ENCODE measurements around the gene MARVELD1. TPM values are rescaled to one million over a fixed set of nuclear protein-coding genes. Genes with fewer than 3 reads are reported as not detected.

MARVELD1 gene
- total and polyA plus RNA-seq, 2 of the 8 experiments (the other 6 are each of a cell fraction or from before 2014, with no cell fraction given), result 28.1 to 37.3 TPM

DNA sequence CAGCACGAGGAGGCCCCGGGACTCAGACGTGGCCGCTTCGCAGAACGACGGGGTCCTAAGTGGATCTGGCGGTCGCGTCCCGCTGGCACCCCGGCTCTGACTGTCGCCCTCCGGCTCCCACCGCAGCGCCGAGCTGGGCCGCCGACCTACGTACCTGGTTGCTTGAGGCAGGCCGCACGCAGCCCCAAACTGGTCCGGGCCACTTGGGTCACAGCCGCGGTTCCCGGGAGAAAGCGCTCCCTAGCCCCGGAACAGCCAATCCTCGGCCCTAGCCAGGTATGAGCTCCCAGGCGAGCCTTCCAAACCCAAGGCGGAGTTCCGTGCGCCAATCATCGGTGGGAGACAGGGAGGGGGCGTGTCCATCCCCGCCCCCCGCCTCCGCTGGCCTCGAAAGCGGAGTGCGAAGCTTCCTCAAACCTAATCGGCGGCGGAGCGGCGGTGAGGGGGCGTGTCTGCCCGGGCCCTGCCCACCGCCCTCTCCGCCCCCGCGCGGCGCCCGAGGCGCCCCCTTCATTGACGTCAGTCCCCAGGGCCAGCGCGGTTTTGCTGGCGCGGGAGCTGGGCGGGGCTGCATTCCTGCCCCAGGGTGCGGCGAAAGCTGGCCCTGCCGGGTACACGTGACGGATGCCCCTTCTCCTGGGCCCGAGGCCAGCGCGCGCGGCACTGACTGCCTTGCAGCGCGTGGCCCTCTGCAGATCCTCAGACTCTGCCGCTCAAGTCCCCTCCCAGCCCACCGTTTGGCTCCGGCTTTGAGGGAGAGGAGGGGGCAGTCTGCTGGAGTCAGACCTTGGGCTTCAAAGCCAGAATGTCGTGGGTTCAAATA is 26.4 kb upstream of the MARVELD1 start, which contains the start of gene AVPI1 (continued):
- TF ChIP-seq, protein P1, sequence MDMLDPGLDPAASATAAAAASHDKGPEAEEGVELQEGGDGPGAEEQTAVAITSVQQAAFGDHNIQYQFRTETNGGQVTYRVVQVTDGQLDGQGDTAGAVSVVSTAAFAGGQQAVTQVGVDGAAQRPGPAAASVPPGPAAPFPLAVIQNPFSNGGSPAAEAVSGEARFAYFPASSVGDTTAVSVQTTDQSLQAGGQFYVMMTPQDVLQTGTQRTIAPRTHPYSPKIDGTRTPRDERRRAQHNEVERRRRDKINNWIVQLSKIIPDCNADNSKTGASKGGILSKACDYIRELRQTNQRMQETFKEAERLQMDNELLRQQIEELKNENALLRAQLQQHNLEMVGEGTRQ (IDR thresholded peaks at IDR 0.05; ENCODE audit: low read length), result peak; percentile 88
- TF ChIP-seq PHF8 (conservative IDR thresholded peaks at IDR 0.05; ENCODE audit: low read depth, low read length) (peak; percentile 69), RXRA (IDR thresholded peaks at IDR 0.05; ENCODE audit: insufficient read depth, low read depth, low read length) (no peak), BCL11A (IDR thresholded peaks at IDR 0.05; ENCODE audit: low read depth in 2 of 2, low read length in 2 of 2) (no peak), MAFK (IDR thresholded peaks at IDR 0.05; ENCODE audit: low read depth, low read length) (no peak), SUZ12 (IDR thresholded peaks at IDR 0.05; ENCODE audit: low read length) (no peak), FOSL1 (IDR thresholded peaks at IDR 0.05; ENCODE audit: insufficient read depth, low read depth, low read length) (no peak), ZNF274 (IDR thresholded peaks at IDR 0.05; ENCODE audit: borderline replicate concordance, extremely low read depth, low read length) (no peak), TCF12 (IDR thresholded peaks at IDR 0.05; ENCODE audit: low read depth, low read length) (no peak), KDM1A (IDR thresholded peaks at IDR 0.05; ENCODE audit: borderline replicate concordance, low read length) (no peak), RBBP5 (IDR thresholded peaks at IDR 0.05; ENCODE audit: borderline replicate concordance, low read depth, low read length) (no peak), CEBPB (IDR thresholded peaks at IDR 0.05; ENCODE audit: low read depth, low read length) (no peak), POLR2A (IDR thresholded peaks at IDR 0.05; ENCODE audit: control extremely low read depth in 1 of 2, low read depth in 2 of 2, low read length in 2 of 2) (peak; percentile 62 to 89), TAF1 (IDR thresholded peaks at IDR 0.05; ENCODE audit: low read depth, low read length) (peak; percentile 85), SIX5 (IDR thresholded peaks at IDR 0.05; ENCODE audit: low read depth, low read length) (no peak), BRCA1 (IDR thresholded peaks at IDR 0.05; ENCODE audit: low read depth, low read length) (no peak), GTF2F1 (IDR thresholded peaks at IDR 0.05; ENCODE audit: borderline replicate concordance, low read depth, low read length) (peak; percentile 69; the same call in 1 of the 2 replicates), EZH2 (IDR thresholded peaks at IDR 0.05; ENCODE audit: low read depth, low read length, severe bottlenecking) (no peak), RNF2 (IDR thresholded peaks at IDR 0.05; ENCODE audit: borderline replicate concordance, low read depth, low read length, missing control alignments, poor library complexity, severe bottlenecking) (no peak)
- TF ChIP-seq, protein P2, sequence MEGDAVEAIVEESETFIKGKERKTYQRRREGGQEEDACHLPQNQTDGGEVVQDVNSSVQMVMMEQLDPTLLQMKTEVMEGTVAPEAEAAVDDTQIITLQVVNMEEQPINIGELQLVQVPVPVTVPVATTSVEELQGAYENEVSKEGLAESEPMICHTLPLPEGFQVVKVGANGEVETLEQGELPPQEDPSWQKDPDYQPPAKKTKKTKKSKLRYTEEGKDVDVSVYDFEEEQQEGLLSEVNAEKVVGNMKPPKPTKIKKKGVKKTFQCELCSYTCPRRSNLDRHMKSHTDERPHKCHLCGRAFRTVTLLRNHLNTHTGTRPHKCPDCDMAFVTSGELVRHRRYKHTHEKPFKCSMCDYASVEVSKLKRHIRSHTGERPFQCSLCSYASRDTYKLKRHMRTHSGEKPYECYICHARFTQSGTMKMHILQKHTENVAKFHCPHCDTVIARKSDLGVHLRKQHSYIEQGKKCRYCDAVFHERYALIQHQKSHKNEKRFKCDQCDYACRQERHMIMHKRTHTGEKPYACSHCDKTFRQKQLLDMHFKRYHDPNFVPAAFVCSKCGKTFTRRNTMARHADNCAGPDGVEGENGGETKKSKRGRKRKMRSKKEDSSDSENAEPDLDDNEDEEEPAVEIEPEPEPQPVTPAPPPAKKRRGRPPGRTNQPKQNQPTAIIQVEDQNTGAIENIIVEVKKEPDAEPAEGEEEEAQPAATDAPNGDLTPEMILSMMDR (IDR thresholded peaks at IDR 0.05; ENCODE audit: control extremely low read depth in 1 of 3, insufficient read depth in 1 of 3, low read depth in 1 of 3, low read length in 3 of 3), result no peak
